GM12892 (cell line): ENCODE data around the gene PLPP4.

ENCODE experiments used
- POLR2A ChIP-seq: IDR thresholded peaks from 2 replicates; pipeline ENCODE4 v1.6.1; 2011; ENCODE audit warnings: low read depth, low read length, control low read depth
- POLR2AphosphoS5 ChIP-seq: IDR thresholded peaks from 2 replicates; pipeline ENCODE4 v1.6.1; 2011; ENCODE audit warnings: low read depth, low read length, control low read depth
- TAF1 ChIP-seq: IDR thresholded peaks from 2 replicates; pipeline ENCODE4 v1.6.1; 2011; ENCODE audit warnings: low read depth, mild to moderate bottlenecking, control low read depth, low read length, borderline replicate concordance

GRCh38 chr10:120436439-120437112 lies 20.5 kb upstream of the PLPP4 start:
- TF ChIP-seq POLR2A: no peak
- TF ChIP-seq TAF1: no peak
- TF ChIP-seq POLR2AphosphoS5: no peak
